ENCODE measurements around the gene PPM1H. TPM values are rescaled to one million over a fixed set of nuclear protein-coding genes. Genes with fewer than 3 reads are reported as not detected.

The PPM1H gene
- total and polyA plus RNA-seq, 10 of the 15 experiments (the other 5 are each of a cell fraction or from before 2014, with no cell fraction given), result 0.11 to 0.83 (median 0.49) TPM

DNA sequence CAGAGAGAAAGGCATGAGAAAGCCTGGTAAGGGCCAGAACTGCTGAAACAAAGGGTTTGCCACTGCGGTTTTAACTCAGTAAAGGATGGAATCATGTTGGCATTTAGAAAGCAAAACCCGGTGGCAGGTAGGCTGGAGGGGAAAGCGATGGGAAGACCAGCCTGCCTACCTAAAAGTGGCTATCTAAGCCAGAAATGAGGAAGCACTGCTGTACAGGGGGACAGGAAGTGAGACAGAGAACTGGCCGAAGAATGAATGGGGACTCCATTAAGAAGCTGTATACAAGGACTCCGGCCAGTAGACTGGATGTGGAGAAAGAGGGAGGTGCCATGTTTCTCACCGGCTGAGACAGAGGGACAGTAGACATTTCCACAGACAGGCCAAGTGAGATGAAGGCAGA, 48.2 kb downstream of the PPM1H start (continued):
- TF ChIP-seq ZNF384 (IDR thresholded peaks at IDR 0.05; ENCODE audit: borderline replicate concordance, low read depth, low read length), result no peak
- TF ChIP-seq SPI1 (IDR thresholded peaks at IDR 0.05; ENCODE audit: borderline replicate concordance, insufficient read depth, low read depth, low read length), result no peak
- no peak for TF ChIP-seq KLF5 (IDR thresholded peaks at IDR 0.05; ENCODE audit: partially characterized antibody)
- no peak for TF ChIP-seq ZBED1 (IDR thresholded peaks at IDR 0.05; ENCODE audit: borderline replicate concordance)
- TF ChIP-seq NFXL1 (IDR thresholded peaks at IDR 0.05; ENCODE audit: borderline replicate concordance), result no peak

DNA sequence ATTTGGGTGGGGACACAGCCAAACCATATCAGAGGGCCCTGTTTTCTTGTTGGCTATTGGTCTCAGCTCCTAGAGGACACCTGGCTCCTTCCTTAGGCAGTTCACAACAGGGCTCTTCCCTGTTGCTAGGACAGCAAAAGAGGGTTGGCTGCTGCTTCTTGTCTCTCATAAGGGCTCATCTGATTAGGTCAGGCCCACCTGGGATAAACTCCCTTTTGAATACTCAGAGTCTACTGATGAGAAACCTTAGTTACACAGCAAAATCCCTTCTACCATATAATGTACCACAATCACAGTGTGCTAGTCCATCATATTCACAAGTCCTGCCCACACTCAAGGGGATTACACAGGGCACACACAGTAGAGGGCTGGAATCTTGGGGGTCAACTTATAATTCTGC, 49.7 kb downstream of the PPM1H start:
- Histone ChIP-seq H4K20me1 (ENCODE audit: control insufficient read depth, insufficient read depth) (no peaks in the 10 kb centered on the region), H3K4me3 (no peak overlapping the region), H3K9me3 (replicated peaks; ENCODE audit: control insufficient read depth, insufficient read depth, low read length) (no peaks in the 10 kb centered on the region; the same call in 2 of the 3 replicates), H3K9ac (ENCODE audit: control insufficient read depth, insufficient read depth, low read length) (no peak overlapping the region), H3K27ac (ENCODE audit: control insufficient read depth, insufficient read depth) (no peak overlapping the region), H2AFZ (ENCODE audit: control insufficient read depth, low read depth, low read length) (no peak overlapping the region), H3K79me2 (ENCODE audit: control insufficient read depth, insufficient read depth, low read length) (no peaks in the 10 kb centered on the region), H3K36me3 (ENCODE audit: control insufficient read depth in 2 of 2, insufficient read depth in 2 of 2, low read length in 1 of 2) (no peaks in the 10 kb centered on the region), H3K27me3 (replicated peaks in 1 of 2; ENCODE audit: control insufficient read depth in 2 of 2, insufficient read depth in 2 of 2, low read length in 1 of 2) (no peaks in the 10 kb centered on the region), H3K4me2 (ENCODE audit: control insufficient read depth, insufficient read depth) (no peak overlapping the region), H3K4me1 (ENCODE audit: control insufficient read depth, insufficient read depth, low read length) (peaks cover 3% of the 10 kb centered on the region; the same call in 1 of the 2 replicates)
- BruUV-seq (replicated peaks), result no TSS peak
- ChIA-PET SMC1A (ENCODE audit: uncharacterized antibody, unreplicated experiment) (no interaction called here), CTCF (no interaction called here), POLR2A (no interaction called here), RAD21 (ENCODE audit: unreplicated experiment) (no interaction called here)
- intact Hi-C loops (cut with micrococcal nuclease; ENCODE audit: unreplicated experiment) (no loop called here), in situ Hi-C loops (cut with MboI) (no loop called here)
- TF ChIP-seq EP300 (IDR thresholded peaks at IDR 0.05; ENCODE audit: borderline replicate concordance in 1 of 2, control insufficient read depth in 1 of 2, low read depth in 2 of 2, low read length in 2 of 2) (no peak), CHD2 (IDR thresholded peaks at IDR 0.05; ENCODE audit: borderline replicate concordance, low read depth, low read length) (no peak), RELA (IDR thresholded peaks at IDR 0.05; ENCODE audit: borderline replicate concordance, partially characterized antibody) (no peak), MEF2A (IDR thresholded peaks at IDR 0.05; ENCODE audit: insufficient read depth, low read depth, low read length) (no peak), YY1 (IDR thresholded peaks at IDR 0.05; ENCODE audit: low read depth, low read length) (no peak), TARDBP (IDR thresholded peaks at IDR 0.05; ENCODE audit: borderline replicate concordance) (no peak), RAD51 (IDR thresholded peaks at IDR 0.05) (no peak), BRCA1 (IDR thresholded peaks at IDR 0.05; ENCODE audit: low read depth, low read length) (no peak), TBL1XR1 (IDR thresholded peaks at IDR 0.05; ENCODE audit: low read depth, low read length) (no peak)
- TF ChIP-seq, protein P1, sequence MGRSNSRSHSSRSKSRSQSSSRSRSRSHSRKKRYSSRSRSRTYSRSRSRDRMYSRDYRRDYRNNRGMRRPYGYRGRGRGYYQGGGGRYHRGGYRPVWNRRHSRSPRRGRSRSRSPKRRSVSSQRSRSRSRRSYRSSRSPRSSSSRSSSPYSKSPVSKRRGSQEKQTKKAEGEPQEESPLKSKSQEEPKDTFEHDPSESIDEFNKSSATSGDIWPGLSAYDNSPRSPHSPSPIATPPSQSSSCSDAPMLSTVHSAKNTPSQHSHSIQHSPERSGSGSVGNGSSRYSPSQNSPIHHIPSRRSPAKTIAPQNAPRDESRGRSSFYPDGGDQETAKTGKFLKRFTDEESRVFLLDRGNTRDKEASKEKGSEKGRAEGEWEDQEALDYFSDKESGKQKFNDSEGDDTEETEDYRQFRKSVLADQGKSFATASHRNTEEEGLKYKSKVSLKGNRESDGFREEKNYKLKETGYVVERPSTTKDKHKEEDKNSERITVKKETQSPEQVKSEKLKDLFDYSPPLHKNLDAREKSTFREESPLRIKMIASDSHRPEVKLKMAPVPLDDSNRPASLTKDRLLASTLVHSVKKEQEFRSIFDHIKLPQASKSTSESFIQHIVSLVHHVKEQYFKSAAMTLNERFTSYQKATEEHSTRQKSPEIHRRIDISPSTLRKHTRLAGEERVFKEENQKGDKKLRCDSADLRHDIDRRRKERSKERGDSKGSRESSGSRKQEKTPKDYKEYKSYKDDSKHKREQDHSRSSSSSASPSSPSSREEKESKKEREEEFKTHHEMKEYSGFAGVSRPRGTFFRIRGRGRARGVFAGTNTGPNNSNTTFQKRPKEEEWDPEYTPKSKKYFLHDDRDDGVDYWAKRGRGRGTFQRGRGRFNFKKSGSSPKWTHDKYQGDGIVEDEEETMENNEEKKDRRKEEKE (IDR thresholded peaks at IDR 0.05), result no peak
- TF ChIP-seq, protein P2, sequence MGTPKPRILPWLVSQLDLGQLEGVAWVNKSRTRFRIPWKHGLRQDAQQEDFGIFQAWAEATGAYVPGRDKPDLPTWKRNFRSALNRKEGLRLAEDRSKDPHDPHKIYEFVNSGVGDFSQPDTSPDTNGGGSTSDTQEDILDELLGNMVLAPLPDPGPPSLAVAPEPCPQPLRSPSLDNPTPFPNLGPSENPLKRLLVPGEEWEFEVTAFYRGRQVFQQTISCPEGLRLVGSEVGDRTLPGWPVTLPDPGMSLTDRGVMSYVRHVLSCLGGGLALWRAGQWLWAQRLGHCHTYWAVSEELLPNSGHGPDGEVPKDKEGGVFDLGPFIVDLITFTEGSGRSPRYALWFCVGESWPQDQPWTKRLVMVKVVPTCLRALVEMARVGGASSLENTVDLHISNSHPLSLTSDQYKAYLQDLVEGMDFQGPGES (IDR thresholded peaks at IDR 0.05), result no peak
- DNase-seq (ENCODE audit: low read depth, low spot score), result no peak
- no peak for FAIRE-seq
- ATAC-seq, result no peak

All from GM12878 (cell line).